ENCODE results near the gene PEX14.

DNA sequence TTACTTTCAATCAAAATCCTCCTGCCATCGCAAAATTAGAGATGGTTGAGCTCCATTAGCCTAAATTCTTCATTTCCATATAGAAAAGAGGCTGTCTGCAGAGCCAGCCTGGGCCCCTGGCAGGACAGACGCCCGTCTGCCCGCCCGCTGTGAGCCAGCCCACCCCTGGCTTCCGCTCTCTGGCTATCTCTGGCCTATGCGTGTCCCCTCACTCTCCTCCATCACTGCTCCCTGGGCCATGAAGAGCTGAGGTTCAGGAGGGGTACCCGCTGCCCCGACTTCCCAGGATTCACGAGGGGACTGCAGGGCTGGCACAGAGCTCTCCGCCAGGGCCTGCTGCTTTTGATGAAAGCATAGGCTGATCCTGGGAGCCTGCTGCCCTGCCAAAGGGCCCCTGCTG is 204.1 kb downstream of the PEX14 start:
- TF ChIP-seq, protein P1, sequence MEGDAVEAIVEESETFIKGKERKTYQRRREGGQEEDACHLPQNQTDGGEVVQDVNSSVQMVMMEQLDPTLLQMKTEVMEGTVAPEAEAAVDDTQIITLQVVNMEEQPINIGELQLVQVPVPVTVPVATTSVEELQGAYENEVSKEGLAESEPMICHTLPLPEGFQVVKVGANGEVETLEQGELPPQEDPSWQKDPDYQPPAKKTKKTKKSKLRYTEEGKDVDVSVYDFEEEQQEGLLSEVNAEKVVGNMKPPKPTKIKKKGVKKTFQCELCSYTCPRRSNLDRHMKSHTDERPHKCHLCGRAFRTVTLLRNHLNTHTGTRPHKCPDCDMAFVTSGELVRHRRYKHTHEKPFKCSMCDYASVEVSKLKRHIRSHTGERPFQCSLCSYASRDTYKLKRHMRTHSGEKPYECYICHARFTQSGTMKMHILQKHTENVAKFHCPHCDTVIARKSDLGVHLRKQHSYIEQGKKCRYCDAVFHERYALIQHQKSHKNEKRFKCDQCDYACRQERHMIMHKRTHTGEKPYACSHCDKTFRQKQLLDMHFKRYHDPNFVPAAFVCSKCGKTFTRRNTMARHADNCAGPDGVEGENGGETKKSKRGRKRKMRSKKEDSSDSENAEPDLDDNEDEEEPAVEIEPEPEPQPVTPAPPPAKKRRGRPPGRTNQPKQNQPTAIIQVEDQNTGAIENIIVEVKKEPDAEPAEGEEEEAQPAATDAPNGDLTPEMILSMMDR (conservative IDR thresholded peaks at IDR 0.05; ENCODE audit: low read depth in 2 of 2) = no peak
- TF ChIP-seq STAT1 (IDR thresholded peaks at IDR 0.05; ENCODE audit: unreplicated experiment) = no peak
- TF ChIP-seq POLR2AphosphoS5 (IDR thresholded peaks at IDR 0.05; ENCODE audit: low read depth) = no peak
- TF ChIP-seq CREB1 (CRISPR knock-in tag; IDR thresholded peaks at IDR 0.05; ENCODE audit: low read depth) = no peak
- TF ChIP-seq EZH2phosphoT487 (IDR thresholded peaks at IDR 0.05; ENCODE audit: unreplicated experiment) = no peak
- TF ChIP-seq, protein P2, sequence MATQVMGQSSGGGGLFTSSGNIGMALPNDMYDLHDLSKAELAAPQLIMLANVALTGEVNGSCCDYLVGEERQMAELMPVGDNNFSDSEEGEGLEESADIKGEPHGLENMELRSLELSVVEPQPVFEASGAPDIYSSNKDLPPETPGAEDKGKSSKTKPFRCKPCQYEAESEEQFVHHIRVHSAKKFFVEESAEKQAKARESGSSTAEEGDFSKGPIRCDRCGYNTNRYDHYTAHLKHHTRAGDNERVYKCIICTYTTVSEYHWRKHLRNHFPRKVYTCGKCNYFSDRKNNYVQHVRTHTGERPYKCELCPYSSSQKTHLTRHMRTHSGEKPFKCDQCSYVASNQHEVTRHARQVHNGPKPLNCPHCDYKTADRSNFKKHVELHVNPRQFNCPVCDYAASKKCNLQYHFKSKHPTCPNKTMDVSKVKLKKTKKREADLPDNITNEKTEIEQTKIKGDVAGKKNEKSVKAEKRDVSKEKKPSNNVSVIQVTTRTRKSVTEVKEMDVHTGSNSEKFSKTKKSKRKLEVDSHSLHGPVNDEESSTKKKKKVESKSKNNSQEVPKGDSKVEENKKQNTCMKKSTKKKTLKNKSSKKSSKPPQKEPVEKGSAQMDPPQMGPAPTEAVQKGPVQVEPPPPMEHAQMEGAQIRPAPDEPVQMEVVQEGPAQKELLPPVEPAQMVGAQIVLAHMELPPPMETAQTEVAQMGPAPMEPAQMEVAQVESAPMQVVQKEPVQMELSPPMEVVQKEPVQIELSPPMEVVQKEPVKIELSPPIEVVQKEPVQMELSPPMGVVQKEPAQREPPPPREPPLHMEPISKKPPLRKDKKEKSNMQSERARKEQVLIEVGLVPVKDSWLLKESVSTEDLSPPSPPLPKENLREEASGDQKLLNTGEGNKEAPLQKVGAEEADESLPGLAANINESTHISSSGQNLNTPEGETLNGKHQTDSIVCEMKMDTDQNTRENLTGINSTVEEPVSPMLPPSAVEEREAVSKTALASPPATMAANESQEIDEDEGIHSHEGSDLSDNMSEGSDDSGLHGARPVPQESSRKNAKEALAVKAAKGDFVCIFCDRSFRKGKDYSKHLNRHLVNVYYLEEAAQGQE (IDR thresholded peaks at IDR 0.05; ENCODE audit: unreplicated experiment) = no peak

Data from GM23338 (cell line).